GM19043 (cell line): ENCODE results near the gene EXOC4.

Experiments
- ATAC-seq: cut with Tn5 transposase; IDR thresholded peaks from one replicate; pipeline ENCODE4 v1.9.1; 2021; ENCODE audit warnings: low read depth; ENCODE audit not compliant: unreplicated experiment

The EXOC4 gene

GRCh38 chr7:134034652-134035051 is 781.8 kb downstream of the EXOC4 start:
- no peak for ATAC-seq

GRCh38 chr7:134037991-134038390 is 785.1 kb downstream of the EXOC4 start:
- ATAC-seq, result no peak

GRCh38 chr7:134040988-134041387 is 788.1 kb downstream of the EXOC4 start:
- ATAC-seq, result no peak

GRCh38 chr7:134041477-134041876 is 788.6 kb downstream of the EXOC4 start:
- no peak for ATAC-seq

GRCh38 chr7:134042307-134042706 is 789.4 kb downstream of the EXOC4 start:
- no peak for ATAC-seq

GRCh38 chr7:134044682-134045081 is 791.8 kb downstream of the EXOC4 start:
- no peak for ATAC-seq

GRCh38 chr7:134045716-134046115 is 792.8 kb downstream of the EXOC4 start:
- ATAC-seq, result peak; percentile 55

- no peak for ATAC-seq
Measured at GRCh38 chr7:134046594-134047128, 793.8 kb downstream of the EXOC4 start.

GRCh38 chr7:134047675-134048074 is 794.8 kb downstream of the EXOC4 start:
- ATAC-seq, result no peak

GRCh38 chr7:134048166-134048565 is 795.3 kb downstream of the EXOC4 start:
- no peak for ATAC-seq

GRCh38 chr7:134051020-134051419 is 798.1 kb downstream of the EXOC4 start:
- no peak for ATAC-seq

- no peak for ATAC-seq
Measured at GRCh38 chr7:134056816-134057215, 803.9 kb downstream of the EXOC4 start.

- no peak for ATAC-seq
Measured at GRCh38 chr7:134058521-134058920, 805.6 kb downstream of the EXOC4 start.

GRCh38 chr7:134058980-134059379 is 806.1 kb downstream of the EXOC4 start:
- ATAC-seq, result no peak

- ATAC-seq, result no peak
Measured at GRCh38 chr7:134059921-134060320, 807.0 kb downstream of the EXOC4 start.

- no peak for ATAC-seq
Measured at GRCh38 chr7:134060874-134061273, 808.0 kb downstream of the EXOC4 start.

- no peak for ATAC-seq
Measured at GRCh38 chr7:134062460-134062859, 809.6 kb downstream of the EXOC4 start.

- no peak for ATAC-seq
Measured at GRCh38 chr7:134065415-134065814, 812.5 kb downstream of the EXOC4 start.

GRCh38 chr7:134067164-134067563 is 814.3 kb downstream of the EXOC4 start:
- no peak for ATAC-seq

- ATAC-seq, result no peak
Measured at GRCh38 chr7:134068670-134069069, 815.8 kb downstream of the EXOC4 start.

- no peak for ATAC-seq
Measured at GRCh38 chr7:134069187-134069586, 816.3 kb downstream of the EXOC4 start.

GRCh38 chr7:134070673-134071072 is 817.8 kb downstream of the EXOC4 start:
- no peak for ATAC-seq
